Upper lobe of left lung (tissue), 4 donors: Measurements from ENCODE around the gene NR3C2.

Experiments
- CTCF ChIP-seq, 6 experiments: fragments of 450-650 bp in 4 of 6; fragments of 200-600 bp in 2 of 6; sonication (generic) in 2 of 6; IDR thresholded peaks; one replicate each; pipeline ENCODE4 v1.5.1; 2016 to 2019; ENCODE audit warnings: antibody characterized with exemption in 6 of 6
- EP300 ChIP-seq, 4 donors: sonication (generic); formaldehyde crosslinking; IDR thresholded peaks; one replicate each; pipeline ENCODE4 v1.5.1; 2017; ENCODE audit warnings: antibody characterized with exemption in 4 of 4, control low read depth in 2 of 4
- POLR2A ChIP-seq, 4 donors: fragments of 450-650 bp; IDR thresholded peaks; one replicate each; pipeline ENCODE4 v1.5.1; 2016 to 2017; ENCODE audit warnings: antibody characterized with exemption in 4 of 4, mild to moderate bottlenecking in 2 of 4
- POLR2AphosphoS5 ChIP-seq, 2 donors: sonication (generic); formaldehyde crosslinking; IDR thresholded peaks; one replicate each; pipeline ENCODE4 v1.5.1; 2017; ENCODE audit warnings: antibody characterized with exemption in 2 of 2

- TF ChIP-seq POLR2AphosphoS5 (IDR thresholded peaks at IDR 0.05) (no peak), CTCF (IDR thresholded peaks at IDR 0.05) (no peak), EP300 (IDR thresholded peaks at IDR 0.05) (no peak), POLR2A (IDR thresholded peaks at IDR 0.05) (no peak)
These were observed 231.6 kb downstream of the NR3C2 start for GRCh38 chr4:148210661-148211060.
